Lower lobe of right lung (tissue), 2 donors: ENCODE results near the gene SPRING1. TPM values are rescaled to one million over a fixed set of nuclear protein-coding genes. Genes with fewer than 3 reads are reported as not detected.

Experiments
- ATAC-seq, 2 donors: fragments of 200-7000 bp; cut with Tn5 transposase; one replicate each; pipeline ENCODE4 v1.9.1; 2020 to 2022; ENCODE audit warnings: mild to moderate bottlenecking in 2 of 2, moderate library complexity in 2 of 2
- DNase-seq: peaks from one replicate; pipeline ENCODE4 v3.0.0-alpha.2; 2020
- H3K27ac ChIP-seq: fragments of 200-600 bp; one replicate; pipeline ENCODE4 v1.8.0; 2022
- H3K27me3 ChIP-seq: fragments of 200-600 bp; one replicate; pipeline ENCODE4 v1.8.0; 2022; ENCODE audit warnings: low read depth
- H3K36me3 ChIP-seq: fragments of 200-600 bp; one replicate; pipeline ENCODE4 v1.8.0; 2022; ENCODE audit warnings: mild to moderate bottlenecking
- H3K4me1 ChIP-seq: fragments of 200-600 bp; one replicate; pipeline ENCODE4 v1.8.0; 2022
- H3K4me3 ChIP-seq: fragments of 200-600 bp; one replicate; pipeline ENCODE4 v1.8.0; 2022; ENCODE audit warnings: mild to moderate bottlenecking
- H3K9me3 ChIP-seq: fragments of 200-600 bp; one replicate; pipeline ENCODE4 v1.8.0; 2022
- intact Hi-C: fragments of 100-400 bp; cut with DNase I; formaldehyde crosslinking; loops from one replicate; pipeline ENCODE4 v1.11.0; 2022
- total RNA-seq: library from RNA; stranded (reverse); fragmentation: NEBNext Ultra II Directional; extraction: Animal tissue kit (Norgen Biotek cat#: 25700); gene quantifications from one replicate; pipeline ENCODE4 v1.2.1, GENCODE V29; 2021
- TF ChIP-seq, protein P1 (sequence below): fragments of 200-600 bp; IDR thresholded peaks from one replicate; pipeline ENCODE4 v1.8.0; 2022; ENCODE audit warnings: antibody characterized with exemption, mild to moderate bottlenecking
- donor health status: DM: no; HTN: yes; CAD: no; lungs with severe emphysema.

The SPRING1 gene
- total RNA-seq, 1 donor from 2014 or later = 84.3 TPM

GRCh38 chr12:116701432-116701831, 36.4 kb downstream of the SPRING1 start:
- DNase-seq (no peak), ATAC-seq (no peak)
- no peak overlapping the region for H3K27ac ChIP-seq
- H3K4me3 ChIP-seq = no peak overlapping the region
- TF ChIP-seq, protein P1, sequence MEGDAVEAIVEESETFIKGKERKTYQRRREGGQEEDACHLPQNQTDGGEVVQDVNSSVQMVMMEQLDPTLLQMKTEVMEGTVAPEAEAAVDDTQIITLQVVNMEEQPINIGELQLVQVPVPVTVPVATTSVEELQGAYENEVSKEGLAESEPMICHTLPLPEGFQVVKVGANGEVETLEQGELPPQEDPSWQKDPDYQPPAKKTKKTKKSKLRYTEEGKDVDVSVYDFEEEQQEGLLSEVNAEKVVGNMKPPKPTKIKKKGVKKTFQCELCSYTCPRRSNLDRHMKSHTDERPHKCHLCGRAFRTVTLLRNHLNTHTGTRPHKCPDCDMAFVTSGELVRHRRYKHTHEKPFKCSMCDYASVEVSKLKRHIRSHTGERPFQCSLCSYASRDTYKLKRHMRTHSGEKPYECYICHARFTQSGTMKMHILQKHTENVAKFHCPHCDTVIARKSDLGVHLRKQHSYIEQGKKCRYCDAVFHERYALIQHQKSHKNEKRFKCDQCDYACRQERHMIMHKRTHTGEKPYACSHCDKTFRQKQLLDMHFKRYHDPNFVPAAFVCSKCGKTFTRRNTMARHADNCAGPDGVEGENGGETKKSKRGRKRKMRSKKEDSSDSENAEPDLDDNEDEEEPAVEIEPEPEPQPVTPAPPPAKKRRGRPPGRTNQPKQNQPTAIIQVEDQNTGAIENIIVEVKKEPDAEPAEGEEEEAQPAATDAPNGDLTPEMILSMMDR = no peak
- no peaks in the 10 kb centered on the region for H3K27me3 ChIP-seq
- no peaks in the 10 kb centered on the region for H3K9me3 ChIP-seq
- intact Hi-C loops = no loop called here
- peaks cover 11% of the 10 kb centered on the region for H3K4me1 ChIP-seq
- no peaks in the 10 kb centered on the region for H3K36me3 ChIP-seq

DNA sequence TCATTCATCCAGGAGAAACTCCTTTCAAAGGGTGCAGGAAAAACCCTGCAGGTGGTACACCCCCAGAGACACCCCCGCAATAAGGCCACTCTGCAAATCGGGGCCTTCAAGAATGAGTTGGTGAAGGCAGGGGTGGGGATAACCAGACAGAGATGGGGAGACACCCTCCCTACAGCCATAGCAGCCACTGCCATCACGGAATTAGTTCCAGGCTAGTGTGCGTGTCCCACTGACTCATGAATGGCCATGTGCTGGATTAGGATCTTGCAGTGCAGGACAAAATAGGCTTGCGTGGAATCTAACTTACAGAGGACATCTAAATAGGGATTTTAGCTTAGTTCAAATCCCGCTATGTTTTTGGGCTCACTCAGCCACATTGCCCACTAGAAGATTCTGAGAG, 37.8 kb downstream of the SPRING1 start:
- Histone ChIP-seq H3K9me3 (no peaks in the 10 kb centered on the region), H3K27me3 (no peaks in the 10 kb centered on the region), H3K4me1 (peaks cover 13% of the 10 kb centered on the region), H3K27ac (no peak overlapping the region), H3K4me3 (no peak overlapping the region), H3K36me3 (no peaks in the 10 kb centered on the region)
- TF ChIP-seq, protein P1 = no peak
- intact Hi-C loops = no loop called here
- DNase-seq (no peak), ATAC-seq (no peak)

- Histone ChIP-seq H3K9me3 (no peaks in the 10 kb centered on the region), H3K36me3 (no peaks in the 10 kb centered on the region), H3K27me3 (peaks cover 9% of the 10 kb centered on the region), H3K4me3 (no peak overlapping the region), H3K27ac (no peak overlapping the region), H3K4me1 (peaks cover 25% of the 10 kb centered on the region)
- TF ChIP-seq, protein P1 = no peak
- intact Hi-C loops = no loop called here
- no peak for DNase-seq
- no peak for ATAC-seq
Observed at GRCh38 chr12:116698554-116699075, 39.3 kb downstream of the SPRING1 start.

- Histone ChIP-seq H3K9me3 (no peaks in the 10 kb centered on the region), H3K27ac (no peak overlapping the region), H3K27me3 (peaks cover 12% of the 10 kb centered on the region), H3K36me3 (no peaks in the 10 kb centered on the region), H3K4me3 (no peak overlapping the region), H3K4me1 (peaks cover 30% of the 10 kb centered on the region)
- TF ChIP-seq, protein P1 = no peak
- intact Hi-C loops = no loop called here
- DNase-seq = no peak
- ATAC-seq = peak in 1 of 2 donors; percentile 71
Observed at GRCh38 chr12:116698116-116698515, 39.8 kb downstream of the SPRING1 start.

DNA sequence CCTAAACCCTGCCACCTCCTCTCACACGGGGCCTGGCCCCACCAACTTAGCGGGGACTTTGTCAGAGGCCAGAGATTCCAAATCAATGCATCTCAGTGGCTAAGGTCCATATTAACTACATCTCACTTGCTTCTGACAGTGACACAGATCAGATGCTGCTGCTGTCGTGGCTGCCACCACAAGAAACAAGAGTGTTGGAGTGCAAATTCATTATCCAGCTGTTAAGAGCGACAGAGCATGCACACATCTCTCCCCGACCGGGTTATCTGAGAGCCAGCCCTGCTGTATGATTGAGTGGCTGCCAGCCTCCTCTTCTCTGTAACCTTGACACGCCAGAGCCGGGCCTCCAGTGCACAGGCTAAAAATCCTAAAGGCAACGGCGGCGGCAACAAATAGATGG, 40.2 kb downstream of the SPRING1 start:
- H3K4me3 ChIP-seq = no peak overlapping the region
- intact Hi-C loops = no loop called here
- H3K27ac ChIP-seq = no peak overlapping the region
- H3K36me3 ChIP-seq = no peaks in the 10 kb centered on the region
- peaks cover 34% of the 10 kb centered on the region for H3K4me1 ChIP-seq
- H3K27me3 ChIP-seq = peaks cover 12% of the 10 kb centered on the region
- TF ChIP-seq, protein P1 = no peak
- DNase-seq (no peak), ATAC-seq (peak; percentile 47 to 68)
- H3K9me3 ChIP-seq = no peaks in the 10 kb centered on the region
